ENCODE data around the gene COL24A1. TPM values are rescaled to one million over a fixed set of nuclear protein-coding genes. Genes with fewer than 3 reads are reported as not detected.

The COL24A1 gene
- total RNA-seq, 1 experiment from 2014 or later, result 0.07 TPM

DNA sequence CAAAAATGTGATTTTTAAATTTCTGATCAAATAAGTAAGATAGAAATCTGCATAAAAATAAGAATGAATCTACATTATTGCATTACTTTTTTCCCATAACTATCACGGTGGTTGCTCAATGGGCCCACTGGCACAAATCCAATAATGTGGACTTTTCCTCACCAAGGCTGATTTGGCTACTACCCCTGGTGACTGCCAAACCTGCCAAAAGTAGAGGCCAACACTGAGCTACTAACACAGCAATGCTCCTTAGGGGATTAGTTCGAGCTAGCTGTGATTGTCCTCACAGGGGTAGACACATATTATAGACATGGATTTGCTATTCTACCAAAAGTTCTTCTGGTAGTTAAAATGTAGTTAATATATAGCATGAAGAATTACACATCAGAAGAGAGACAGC lies 340.7 kb downstream of the COL24A1 start:
- H2AFZ ChIP-seq (ENCODE audit: low read length), result no peak overlapping the region
- H3K9me3 ChIP-seq (ENCODE audit: low read length), result no peaks in the 10 kb centered on the region
- H3K27ac ChIP-seq (ENCODE audit: low read length), result no peak overlapping the region
- H3K27me3 ChIP-seq (ENCODE audit: low read length), result no peaks in the 10 kb centered on the region
- no peak overlapping the region for H3K4me2 ChIP-seq (ENCODE audit: low read length)
- BruUV-seq (replicated peaks), result no TSS peak
- H3K9ac ChIP-seq (ENCODE audit: low read length), result no peak overlapping the region
- DNase-seq (no peak), ATAC-seq (no peak)
- no peaks in the 10 kb centered on the region for H4K20me1 ChIP-seq (ENCODE audit: low read length)
- ChIA-PET POLR2A (ENCODE audit: unreplicated experiment) (no interaction called here), CTCF (no interaction called here)
- TF ChIP-seq EZH2 (IDR thresholded peaks at IDR 0.05; ENCODE audit: low read length, unreplicated experiment) (no peak), EZH2phosphoT487 (IDR thresholded peaks at IDR 0.05; ENCODE audit: borderline replicate concordance, low read length) (no peak)
- TF ChIP-seq, protein P1, sequence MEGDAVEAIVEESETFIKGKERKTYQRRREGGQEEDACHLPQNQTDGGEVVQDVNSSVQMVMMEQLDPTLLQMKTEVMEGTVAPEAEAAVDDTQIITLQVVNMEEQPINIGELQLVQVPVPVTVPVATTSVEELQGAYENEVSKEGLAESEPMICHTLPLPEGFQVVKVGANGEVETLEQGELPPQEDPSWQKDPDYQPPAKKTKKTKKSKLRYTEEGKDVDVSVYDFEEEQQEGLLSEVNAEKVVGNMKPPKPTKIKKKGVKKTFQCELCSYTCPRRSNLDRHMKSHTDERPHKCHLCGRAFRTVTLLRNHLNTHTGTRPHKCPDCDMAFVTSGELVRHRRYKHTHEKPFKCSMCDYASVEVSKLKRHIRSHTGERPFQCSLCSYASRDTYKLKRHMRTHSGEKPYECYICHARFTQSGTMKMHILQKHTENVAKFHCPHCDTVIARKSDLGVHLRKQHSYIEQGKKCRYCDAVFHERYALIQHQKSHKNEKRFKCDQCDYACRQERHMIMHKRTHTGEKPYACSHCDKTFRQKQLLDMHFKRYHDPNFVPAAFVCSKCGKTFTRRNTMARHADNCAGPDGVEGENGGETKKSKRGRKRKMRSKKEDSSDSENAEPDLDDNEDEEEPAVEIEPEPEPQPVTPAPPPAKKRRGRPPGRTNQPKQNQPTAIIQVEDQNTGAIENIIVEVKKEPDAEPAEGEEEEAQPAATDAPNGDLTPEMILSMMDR (conservative IDR thresholded peaks at IDR 0.05; ENCODE audit: low read depth, low read length), result no peak
- H3K4me1 ChIP-seq (ENCODE audit: insufficient read depth, low read length), result peaks cover 34% of the 10 kb centered on the region
- H3F3A ChIP-seq (ENCODE audit: low read length, unreplicated experiment), result no peaks in the 10 kb centered on the region
- H3K36me3 ChIP-seq (ENCODE audit: low read depth, low read length), result no peaks in the 10 kb centered on the region
- H3K4me3 ChIP-seq (ENCODE audit: low read length), result no peak overlapping the region
- H3K9me2 ChIP-seq (replicated peaks; ENCODE audit: low read length), result no peaks in the 10 kb centered on the region
- H3K79me2 ChIP-seq (ENCODE audit: low read length), result no peaks in the 10 kb centered on the region
- intact Hi-C loops (cut with micrococcal nuclease), result no loop called here

DNA sequence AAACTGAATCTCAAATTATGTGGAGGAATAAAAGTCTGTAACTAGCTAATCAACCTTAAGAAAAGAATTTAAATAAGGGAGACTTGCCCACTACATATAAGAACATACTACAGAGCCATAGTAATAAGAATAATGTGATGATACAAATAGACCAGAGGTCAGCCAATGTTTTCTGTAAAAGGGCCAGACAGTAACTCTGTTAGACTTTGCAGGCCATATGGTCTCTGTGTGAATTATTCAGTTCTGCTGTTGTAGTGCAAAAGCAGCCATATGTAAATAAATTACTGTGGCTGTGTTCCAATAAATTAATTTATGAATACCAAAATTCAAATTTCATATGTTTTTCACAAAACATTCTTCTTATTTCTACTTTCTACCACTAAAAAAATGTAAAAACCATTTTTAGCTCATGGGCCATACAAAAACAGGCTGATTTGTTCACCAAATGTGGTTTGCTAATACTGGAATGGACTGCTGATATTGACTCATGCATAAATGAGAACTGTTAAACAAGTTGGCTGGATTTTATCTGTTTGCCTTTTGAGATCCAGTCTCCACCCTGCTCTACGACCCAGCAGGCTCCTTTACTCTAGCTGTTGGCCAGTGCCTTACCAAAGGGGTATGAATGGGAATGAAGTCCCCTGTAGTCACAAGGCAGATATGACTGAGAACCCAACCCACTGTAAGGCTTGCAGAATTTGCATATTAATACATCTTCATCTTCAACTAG lies 350.2 kb downstream of the COL24A1 start:
- H3K9ac ChIP-seq (ENCODE audit: low read length), result no peak overlapping the region
- no peak overlapping the region for H2AFZ ChIP-seq (ENCODE audit: low read length)
- H3K9me3 ChIP-seq (ENCODE audit: low read length), result no peaks in the 10 kb centered on the region
- CTCF ChIA-PET, result no interaction called here
- H3K27me3 ChIP-seq (ENCODE audit: low read length), result no peaks in the 10 kb centered on the region
- ATAC-seq (peak; percentile 73), DNase-seq (no peak)
- no peaks in the 10 kb centered on the region for H3F3A ChIP-seq (ENCODE audit: low read length, unreplicated experiment)
- intact Hi-C loops (cut with micrococcal nuclease), result loop anchor here (1.0 kb wide), 1 partner anchor 98 kb away; the partner anchor contains the start of gene ZNHIT6
- no peaks in the 10 kb centered on the region for H3K9me2 ChIP-seq (replicated peaks; ENCODE audit: low read length)
- no peak overlapping the region for H3K27ac ChIP-seq (ENCODE audit: low read length)
- POLR2A ChIA-PET (ENCODE audit: unreplicated experiment), result interaction anchor here (0.5 kb wide), 1 partner anchor 1429 kb away, joined by 3 read pairs; no protein-coding TSS in a partner anchor
- H3K36me3 ChIP-seq (ENCODE audit: low read depth, low read length), result no peaks in the 10 kb centered on the region
- no peak overlapping the region for H3K4me2 ChIP-seq (ENCODE audit: low read length)
- TF ChIP-seq, protein P1 (conservative IDR thresholded peaks at IDR 0.05; ENCODE audit: low read depth, low read length), result no peak
- no peak for TF ChIP-seq EZH2 (IDR thresholded peaks at IDR 0.05; ENCODE audit: low read length, unreplicated experiment)
- no peak for TF ChIP-seq EZH2phosphoT487 (IDR thresholded peaks at IDR 0.05; ENCODE audit: borderline replicate concordance, low read length)
- H4K20me1 ChIP-seq (ENCODE audit: low read length), result no peaks in the 10 kb centered on the region
- H3K4me1 ChIP-seq (ENCODE audit: insufficient read depth, low read length), result peaks cover 7% of the 10 kb centered on the region
- no peak overlapping the region for H3K4me3 ChIP-seq (ENCODE audit: low read length)
- H3K79me2 ChIP-seq (ENCODE audit: low read length), result no peaks in the 10 kb centered on the region
- BruUV-seq (replicated peaks), result no TSS peak

DNA sequence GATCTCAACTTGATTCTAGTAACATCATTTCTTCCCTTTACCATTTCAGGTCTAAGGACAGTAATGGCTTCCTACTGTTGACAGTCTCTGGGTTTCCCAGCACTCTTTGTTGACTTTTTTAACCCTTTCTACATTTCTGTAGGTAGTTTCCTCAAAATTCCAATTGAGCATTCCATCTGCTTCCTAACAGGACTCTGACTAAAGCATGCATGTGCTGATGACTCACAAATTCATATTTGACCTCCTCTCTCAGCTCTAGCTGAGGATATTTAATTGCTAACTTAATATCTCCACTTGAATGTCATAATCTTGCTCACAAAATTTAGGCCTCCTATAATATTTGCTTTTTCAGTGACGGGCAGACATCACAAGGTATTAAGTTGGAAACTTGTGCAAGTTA lies 355.1 kb downstream of the COL24A1 start:
- Histone ChIP-seq H3K9me3 (ENCODE audit: low read length) (no peaks in the 10 kb centered on the region), H3K27ac (ENCODE audit: low read length) (peak overlapping the region; percentile 25), H3F3A (ENCODE audit: low read length, unreplicated experiment) (no peaks in the 10 kb centered on the region), H3K27me3 (ENCODE audit: low read length) (no peaks in the 10 kb centered on the region), H2AFZ (ENCODE audit: low read length) (peak overlapping the region; percentile 7), H3K4me1 (ENCODE audit: insufficient read depth, low read length) (peaks cover 11% of the 10 kb centered on the region), H3K9ac (ENCODE audit: low read length) (no peak overlapping the region), H3K36me3 (ENCODE audit: low read depth, low read length) (no peaks in the 10 kb centered on the region), H4K20me1 (ENCODE audit: low read length) (no peaks in the 10 kb centered on the region), H3K9me2 (replicated peaks; ENCODE audit: low read length) (no peaks in the 10 kb centered on the region), H3K4me2 (ENCODE audit: low read length) (0 out of 2 replicates have a peak overlapping the region, but pooled peaks have one; percentile 5), H3K4me3 (ENCODE audit: low read length) (no peak overlapping the region), H3K79me2 (ENCODE audit: low read length) (no peaks in the 10 kb centered on the region)
- POLR2A ChIA-PET (ENCODE audit: unreplicated experiment), result interaction anchor here (0.6 kb wide), 2 partner anchors 25 to 768 kb away, joined by 3 to 4 read pairs; no protein-coding TSS in a partner anchor
- DNase-seq (peak; percentile 71), ATAC-seq (peak; percentile 96)
- intact Hi-C loops (cut with micrococcal nuclease), result loop anchor here (5.0 kb wide), 1 partner anchor 39 kb away; no protein-coding TSS in a partner anchor
- BruUV-seq (replicated peaks), result no TSS peak
- CTCF ChIA-PET, result no interaction called here
- TF ChIP-seq, protein P1 (conservative IDR thresholded peaks at IDR 0.05; ENCODE audit: low read depth, low read length), result no peak
- TF ChIP-seq EZH2 (IDR thresholded peaks at IDR 0.05; ENCODE audit: low read length, unreplicated experiment) (no peak), EZH2phosphoT487 (IDR thresholded peaks at IDR 0.05; ENCODE audit: borderline replicate concordance, low read length) (no peak)
